PC-9 (cell line): Measurements from ENCODE around the gene OR2D2.
A peak's percentile ranks its signal among the peaks of the same experiment; 100 is the strongest.

Experiments
- CTCF ChIP-seq: fragments of 200-600 bp; sonication (generic); conservative IDR thresholded peaks from 2 replicates; pipeline ENCODE4 v1.6.1; 2017; ENCODE audit warnings: mixed run types, antibody characterized with exemption, mild to moderate bottlenecking, moderate library complexity
- EZH2 ChIP-seq: fragments of 200-600 bp; sonication (generic); IDR thresholded peaks from 2 replicates; pipeline ENCODE4 v1.8.0; 2017; ENCODE audit warnings: antibody characterized with exemption, low read depth

- TF ChIP-seq CTCF (peak; percentile 30; the same call in 1 of the 2 replicates), EZH2 (no peak)
Observed at GRCh38 chr11:6900327-6900999, 8.2 kb upstream of the OR2D2 start.
